ELF-1 (cell line): ENCODE data around the gene NR1D1.
"Not testable (repeated sequence)": the region's sequence is repeated elsewhere in the genome, so short reads cannot be mapped to it uniquely, and the experiment has no call there.

Experiments
- DNase-seq: peaks from one replicate; pipeline ENCODE4 v3.0.0-alpha.2; 2016; ENCODE audit warnings: low read depth, low spot score

The NR1D1 gene

GRCh38 chr17:40100419-40100668 is at the start of gene NR1D1:
Gene NR1D1, minus strand, starts transcription at chr17:40100589. Its CDS starts 495 bp downstream, at chr17:40100094.
- no peak for DNase-seq

GRCh38 chr17:40148527-40148926 is 48.1 kb upstream of the NR1D1 start:
- no peak for DNase-seq

GRCh38 chr17:40145476-40145875 is 45.1 kb upstream of the NR1D1 start:
- no peak for DNase-seq

- DNase-seq, result not testable (repeated sequence)
These were observed 42.8 kb upstream of the NR1D1 start for GRCh38 chr17:40143166-40143565.

- DNase-seq, result no peak
These were observed 39.2 kb upstream of the NR1D1 start for GRCh38 chr17:40139566-40140058.

- DNase-seq, result no peak
These were observed 35.4 kb upstream of the NR1D1 start for GRCh38 chr17:40135817-40136216.

- no peak for DNase-seq
These were observed 33.8 kb upstream of the NR1D1 start for GRCh38 chr17:40134184-40134583.

- no peak for DNase-seq
These were observed 30.1 kb upstream of the NR1D1 start for GRCh38 chr17:40130352-40131042.

GRCh38 chr17:40129498-40129897 is 29.1 kb upstream of the NR1D1 start:
- no peak for DNase-seq

- no peak for DNase-seq
These were observed 24.1 kb upstream of the NR1D1 start for GRCh38 chr17:40124279-40125141.

- no peak for DNase-seq
These were observed 23.4 kb upstream of the NR1D1 start for GRCh38 chr17:40123811-40124114.

- DNase-seq, result peak; percentile 89
These were observed 22.8 kb upstream of the NR1D1 start for GRCh38 chr17:40122999-40123810.

- DNase-seq, result peak; percentile 46
These were observed 22.0 kb upstream of the NR1D1 start for GRCh38 chr17:40122136-40122998.

GRCh38 chr17:40121181-40122135 is 21.1 kb upstream of the NR1D1 start, which contains the start of gene MSL1:
Gene MSL1, plus strand, starts transcription at chr17:40121971. Its CDS starts 642 bp downstream, at chr17:40122613.
- peak; percentile 64 for DNase-seq

- DNase-seq, result no peak
These were observed 14.7 kb upstream of the NR1D1 start for GRCh38 chr17:40115101-40115436.

GRCh38 chr17:40113907-40114245 is 13.5 kb upstream of the NR1D1 start:
- no peak for DNase-seq

GRCh38 chr17:40113110-40113906 is 12.9 kb upstream of the NR1D1 start:
- peak; percentile 94 for DNase-seq

GRCh38 chr17:40112718-40113109 is 12.3 kb upstream of the NR1D1 start:
- no peak for DNase-seq

GRCh38 chr17:40112191-40112711 is 11.9 kb upstream of the NR1D1 start:
- DNase-seq, result no peak
